HG02642 (cell line): ENCODE measurements around the gene ABCD1.
"Not testable (repeated sequence)": the region's sequence is repeated elsewhere in the genome, so short reads cannot be mapped to it uniquely, and the experiment has no call there.

Experiments
- ATAC-seq: cut with Tn5 transposase; IDR thresholded peaks from one replicate; pipeline ENCODE4 v1.9.1; 2021; ENCODE audit warnings: mild to moderate bottlenecking; ENCODE audit not compliant: unreplicated experiment, poor library complexity

ABCD1 gene

DNA sequence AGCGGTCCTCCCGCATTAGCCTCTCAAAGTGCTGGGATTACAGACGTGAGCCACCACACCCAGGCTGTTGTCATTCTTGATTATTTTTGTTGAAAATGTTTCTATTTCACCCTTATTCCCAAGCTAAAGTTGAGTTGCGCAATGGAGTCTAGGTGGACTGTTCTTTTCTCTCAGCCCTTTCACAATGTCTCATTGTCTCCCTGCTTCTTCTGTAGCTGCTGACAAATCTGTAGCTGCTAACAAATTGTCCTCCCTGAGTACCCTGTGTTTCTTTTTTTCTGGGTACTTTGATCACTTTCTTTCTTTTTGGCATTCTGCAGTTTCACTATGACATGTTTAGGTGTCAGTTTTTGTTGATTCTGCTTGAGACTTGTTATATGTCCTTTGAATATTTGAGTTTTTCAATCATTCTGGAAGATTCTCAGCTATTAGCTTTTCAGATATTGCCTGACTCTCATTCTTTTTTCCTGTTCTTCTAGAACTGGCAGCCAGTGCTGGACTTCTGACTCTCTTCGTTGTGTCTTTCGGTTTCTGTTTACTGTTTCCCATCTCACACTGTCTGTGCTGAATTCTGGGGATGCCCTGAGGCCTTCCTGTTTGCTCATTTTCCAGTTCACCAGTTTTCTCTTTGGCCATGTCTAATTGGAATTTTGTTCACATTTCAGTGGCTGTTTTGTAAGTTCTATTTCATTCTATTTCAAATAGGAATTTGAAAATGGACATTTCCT, 6.6 kb downstream of the ABCD1 start:
- no peak for ATAC-seq

DNA sequence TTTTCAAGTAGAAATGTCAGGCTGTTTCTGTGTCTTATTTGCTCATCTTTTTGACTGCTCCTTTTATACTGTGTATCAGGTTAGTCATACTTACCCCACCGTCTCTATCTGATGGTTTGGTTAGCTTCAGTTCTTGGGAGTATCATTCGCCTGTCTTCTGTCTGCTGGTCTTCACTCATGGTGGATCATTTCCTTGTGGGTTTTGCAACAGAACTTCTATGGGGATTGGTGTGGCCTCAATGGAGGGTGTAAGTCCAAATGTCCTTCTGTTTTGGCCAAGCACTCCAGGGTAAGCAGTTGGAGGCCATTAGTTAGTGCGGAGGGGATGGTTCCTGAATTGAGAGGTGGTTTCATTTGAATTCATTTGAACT, 7.2 kb downstream of the ABCD1 start:
- no peak for ATAC-seq

DNA sequence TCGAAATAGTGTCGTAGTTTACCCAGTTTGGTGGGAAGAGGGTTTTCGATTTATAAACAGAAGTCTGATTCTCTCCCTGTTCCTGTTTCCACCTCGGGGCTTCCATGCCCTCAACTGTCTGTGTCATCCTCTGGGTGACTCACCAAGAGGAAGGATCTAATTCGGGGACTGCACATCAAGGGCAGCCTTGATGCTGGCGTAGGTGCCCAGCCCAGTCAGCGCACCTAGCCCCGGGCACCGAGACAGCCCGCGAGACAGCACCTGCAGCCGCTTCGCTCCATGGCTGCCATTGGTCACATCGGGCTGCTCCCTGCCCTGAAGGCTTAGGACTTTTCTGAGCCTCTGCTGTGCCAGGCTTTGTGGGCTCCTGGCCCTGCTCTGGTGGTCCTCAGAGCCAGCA, 7.7 kb downstream of the ABCD1 start:
- no peak for ATAC-seq

DNA sequence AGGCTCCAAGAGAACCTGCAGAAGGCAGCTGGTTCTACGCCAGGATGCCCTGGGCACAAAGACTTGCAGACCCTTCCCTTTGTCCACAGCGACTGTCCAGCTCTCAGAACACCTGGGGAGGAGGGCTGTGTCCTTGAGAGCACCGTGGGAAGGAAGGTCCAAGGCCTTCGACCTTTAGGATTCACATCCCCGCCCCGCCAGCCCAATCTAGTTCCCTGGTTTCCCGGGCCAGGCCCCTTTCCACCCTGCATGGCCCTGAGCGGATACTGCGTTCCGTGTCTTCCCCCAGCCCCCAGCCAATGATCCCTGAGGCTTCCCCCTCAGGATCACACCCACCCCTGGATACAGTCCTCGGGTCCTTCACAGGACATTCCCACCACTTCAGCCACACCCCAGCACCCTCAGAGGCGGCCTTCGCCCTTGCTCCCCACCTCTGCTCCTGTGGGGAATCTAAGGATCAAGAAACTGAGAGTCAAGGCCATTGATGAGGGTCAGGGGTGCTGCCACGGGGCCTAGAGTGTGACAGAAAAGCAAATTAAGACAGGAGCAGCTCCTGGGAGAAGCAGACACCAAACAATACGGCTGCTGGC, 9.1 kb downstream of the ABCD1 start:
- no peak for ATAC-seq

DNA sequence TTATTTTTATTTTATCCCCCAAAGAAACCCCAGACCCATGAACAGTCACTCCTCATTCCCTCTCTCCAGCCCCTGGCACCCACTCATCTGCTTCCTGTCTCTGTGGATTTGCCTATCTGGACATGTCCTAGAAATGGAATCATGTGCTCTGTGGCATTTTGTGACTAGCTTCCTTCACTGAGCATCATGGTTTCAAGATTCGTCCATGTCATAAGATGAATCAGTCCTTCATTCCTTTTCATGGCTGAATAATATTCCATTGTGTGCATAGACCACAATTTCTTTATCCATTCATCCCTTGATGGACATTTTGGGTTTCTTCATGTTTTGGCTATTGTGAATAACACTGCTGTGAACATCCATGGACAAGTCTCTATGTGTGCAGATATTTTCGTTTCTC, 10.2 kb downstream of the ABCD1 start:
- no peak for ATAC-seq

DNA sequence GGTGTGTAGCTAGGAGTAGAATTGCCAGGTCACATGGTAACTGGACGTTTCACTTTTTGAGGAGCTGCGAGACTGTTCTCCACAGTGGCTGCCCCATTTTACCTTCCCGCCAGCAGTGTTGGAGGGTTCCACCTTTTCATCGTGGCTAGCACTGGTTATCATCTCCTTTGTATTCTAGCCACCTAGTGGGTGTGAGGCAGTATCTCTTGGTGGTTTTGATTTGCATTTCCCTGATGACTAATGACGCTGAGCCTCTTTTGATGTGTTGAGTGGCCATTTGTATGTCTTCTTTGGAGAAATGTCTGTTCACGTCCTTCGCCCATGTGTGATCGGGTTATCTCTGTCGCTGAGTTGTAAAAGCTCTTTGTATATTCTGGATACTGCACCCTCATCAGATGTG, 10.6 kb downstream of the ABCD1 start:
- no peak for ATAC-seq

DNA sequence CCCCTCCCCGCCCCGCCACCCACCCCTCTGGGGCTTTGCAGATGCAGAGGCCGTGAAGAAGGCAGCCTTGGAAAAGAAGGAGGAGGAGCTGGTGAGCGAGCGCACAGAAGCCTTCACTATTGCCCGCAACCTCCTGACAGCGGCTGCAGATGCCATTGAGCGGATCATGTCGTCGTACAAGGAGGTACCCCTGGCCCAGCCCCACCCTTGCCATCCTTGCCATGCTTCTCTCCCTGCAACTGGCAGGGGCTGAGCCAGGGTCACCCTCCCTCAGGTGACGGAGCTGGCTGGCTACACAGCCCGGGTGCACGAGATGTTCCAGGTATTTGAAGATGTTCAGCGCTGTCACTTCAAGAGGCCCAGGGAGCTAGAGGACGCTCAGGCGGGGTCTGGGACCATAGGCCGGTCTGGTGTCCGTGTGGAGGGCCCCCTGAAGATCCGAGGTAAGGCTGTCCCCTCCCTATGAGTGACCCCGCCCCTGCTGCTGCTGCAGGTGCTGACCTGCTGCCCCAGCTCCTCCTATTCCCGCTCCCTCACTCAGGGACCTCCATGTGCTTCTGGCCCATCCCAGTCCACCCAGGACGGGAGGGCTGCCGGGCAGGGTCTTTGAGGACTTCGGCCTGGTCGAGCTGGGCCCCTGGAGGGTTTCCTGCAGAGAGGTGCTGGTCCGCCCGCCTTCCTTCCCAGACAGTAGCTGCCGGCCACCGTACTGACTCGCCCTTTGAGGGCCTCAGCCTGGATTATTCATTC, 11.6 kb downstream of the ABCD1 start:
- ATAC-seq = no peak

DNA sequence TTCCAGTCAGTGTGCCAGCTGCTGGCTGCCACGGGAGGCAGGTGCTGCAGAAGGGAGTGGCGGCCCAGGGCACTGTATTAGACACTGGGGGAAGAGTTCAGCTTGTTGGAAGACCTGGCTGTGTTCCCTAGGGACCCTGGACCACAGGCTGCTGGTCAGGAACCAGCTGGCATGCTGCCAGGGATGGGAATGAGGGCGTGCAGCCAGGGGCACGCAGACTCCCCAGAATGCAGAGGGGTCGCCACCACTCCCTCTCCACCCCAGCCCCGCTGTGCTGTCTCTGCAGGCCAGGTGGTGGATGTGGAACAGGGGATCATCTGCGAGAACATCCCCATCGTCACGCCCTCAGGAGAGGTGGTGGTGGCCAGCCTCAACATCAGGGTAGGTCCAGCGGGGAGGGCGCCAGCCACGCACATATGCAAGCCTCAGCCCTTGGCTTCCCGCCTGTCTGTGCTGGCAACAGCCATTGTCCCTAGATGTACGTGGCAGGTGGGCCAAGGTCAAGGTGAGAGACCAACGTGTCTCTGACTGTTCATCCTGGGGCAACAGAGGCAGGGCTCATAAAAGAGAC, 12.3 kb downstream of the ABCD1 start:
- ATAC-seq = no peak

DNA sequence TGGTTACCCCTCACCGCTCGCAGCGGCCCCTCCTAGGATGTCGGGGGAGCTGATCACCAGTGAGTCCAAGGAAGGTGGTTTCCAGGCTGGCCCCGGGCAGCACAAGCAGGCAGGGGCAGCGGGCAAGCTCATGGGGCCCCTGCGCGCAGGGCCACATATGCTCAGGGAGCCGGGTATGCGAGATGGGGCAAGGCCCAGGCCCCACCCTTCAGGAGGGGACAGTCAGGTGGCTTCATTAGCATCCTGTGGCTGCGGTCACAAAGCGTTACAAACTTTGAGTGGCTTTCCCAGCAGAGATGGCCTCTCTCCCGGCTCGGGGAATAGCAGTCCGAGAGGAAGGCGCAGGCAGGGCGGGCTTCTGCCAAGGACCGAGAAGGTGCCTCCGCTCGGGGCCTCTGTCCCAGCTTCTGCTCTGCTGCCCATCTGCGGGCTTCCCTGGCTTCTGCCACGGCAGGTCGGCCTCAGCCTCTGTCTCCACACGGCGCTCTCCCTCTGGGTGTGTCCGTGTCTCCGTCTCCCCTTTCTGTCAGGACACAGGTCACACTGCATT, 13.5 kb downstream of the ABCD1 start:
- no peak for ATAC-seq

DNA sequence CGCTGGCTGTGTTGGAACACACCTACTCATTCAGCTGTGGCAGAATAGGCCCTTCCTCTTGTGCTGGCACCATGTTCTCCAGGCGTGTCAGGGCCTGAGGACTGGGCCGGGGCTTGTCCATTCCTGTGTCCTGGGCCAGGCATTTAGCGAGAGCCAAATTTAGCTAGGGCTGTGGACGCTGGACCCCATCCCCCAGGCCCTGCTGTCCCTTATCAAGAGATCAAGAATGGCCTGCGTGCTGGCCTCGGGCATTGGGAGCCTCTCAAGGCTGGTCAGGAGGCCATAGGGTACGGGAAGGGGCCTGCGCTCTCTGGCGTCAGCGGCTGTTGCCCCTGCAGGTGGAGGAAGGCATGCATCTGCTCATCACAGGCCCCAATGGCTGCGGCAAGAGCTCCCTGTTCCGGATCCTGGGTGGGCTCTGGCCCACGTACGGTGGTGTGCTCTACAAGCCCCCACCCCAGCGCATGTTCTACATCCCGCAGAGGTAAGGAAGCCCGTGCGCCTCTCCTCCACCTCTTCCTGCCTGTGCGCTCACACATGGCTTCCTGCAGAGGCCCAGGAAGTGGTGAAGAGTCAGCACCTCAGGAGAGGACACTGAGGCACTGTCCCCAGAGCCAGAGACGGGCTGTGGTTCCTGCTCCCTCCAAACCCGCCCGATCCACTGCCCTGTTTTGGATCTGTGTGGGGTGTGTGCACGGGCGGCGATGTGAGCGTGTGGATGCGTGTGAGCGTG, 15.3 kb downstream of the ABCD1 start:
- ATAC-seq = no peak

DNA sequence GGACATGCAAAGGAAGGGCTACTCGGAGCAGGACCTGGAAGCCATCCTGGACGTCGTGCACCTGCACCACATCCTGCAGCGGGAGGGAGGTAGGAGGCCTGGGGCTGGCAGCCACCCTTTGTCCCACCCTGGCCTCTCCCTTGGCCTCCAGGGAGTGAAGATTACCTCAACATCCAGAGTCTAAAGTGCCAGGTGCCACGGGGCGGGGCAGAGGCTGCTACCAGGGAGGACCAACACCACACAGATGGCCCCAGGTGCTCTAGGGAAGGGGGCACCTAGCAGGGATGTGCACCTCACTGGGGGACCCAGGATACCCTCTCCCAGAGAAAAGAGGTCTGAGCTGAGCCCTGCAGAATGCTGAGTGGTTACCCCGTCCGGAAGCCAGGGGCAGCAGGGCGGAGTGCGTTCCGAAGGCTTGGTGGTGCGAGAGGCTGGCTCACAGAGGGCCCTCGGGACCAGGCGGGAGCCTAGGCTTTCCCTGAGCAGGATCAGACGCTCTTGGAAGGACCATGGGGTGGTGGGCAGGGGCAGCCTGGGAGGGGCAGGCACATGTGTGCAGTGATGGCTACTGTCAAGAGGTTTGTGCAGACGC, 16.1 kb downstream of the ABCD1 start:
- no peak for ATAC-seq

DNA sequence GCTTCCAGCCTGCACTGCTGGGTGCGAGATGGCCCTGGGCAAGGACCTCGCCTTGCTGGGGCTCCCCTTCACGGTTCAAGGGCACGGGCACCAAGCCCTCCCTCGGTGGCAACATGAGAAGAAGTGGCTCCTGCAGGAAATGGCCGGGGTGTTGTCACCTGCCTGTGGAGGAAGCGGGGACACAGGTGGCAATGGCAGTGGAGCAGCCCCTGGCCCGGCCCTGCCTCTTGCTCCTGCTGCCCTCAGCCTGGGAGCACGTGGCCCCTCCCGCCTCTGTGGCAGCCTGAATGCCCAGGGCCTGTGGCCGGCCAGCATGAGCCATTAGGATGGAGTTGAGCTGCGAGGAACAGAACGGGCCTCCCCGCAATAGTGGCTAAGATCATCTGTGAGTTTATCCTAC, 16.8 kb downstream of the ABCD1 start:
- ATAC-seq = no peak

DNA sequence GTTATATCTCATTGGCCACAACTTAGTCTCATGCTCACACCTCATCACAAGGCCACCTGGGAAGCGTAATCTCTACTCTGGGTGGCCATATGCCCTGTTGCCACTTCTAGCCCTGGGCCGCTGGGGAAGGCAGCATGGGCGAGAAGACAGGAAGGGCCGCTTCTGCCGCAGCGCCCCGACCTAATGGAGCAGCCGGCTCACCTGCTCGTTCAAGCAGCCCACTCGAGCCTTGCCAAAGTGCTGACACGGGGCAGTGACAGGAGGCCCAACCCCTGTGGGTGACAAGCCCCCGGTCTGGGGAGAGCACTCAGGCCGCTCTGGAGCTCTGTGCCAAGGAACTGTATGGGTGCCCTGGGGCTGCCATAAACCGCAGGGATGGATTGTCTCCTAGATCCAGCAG, 17.5 kb downstream of the ABCD1 start:
- not testable (repeated sequence) for ATAC-seq

DNA sequence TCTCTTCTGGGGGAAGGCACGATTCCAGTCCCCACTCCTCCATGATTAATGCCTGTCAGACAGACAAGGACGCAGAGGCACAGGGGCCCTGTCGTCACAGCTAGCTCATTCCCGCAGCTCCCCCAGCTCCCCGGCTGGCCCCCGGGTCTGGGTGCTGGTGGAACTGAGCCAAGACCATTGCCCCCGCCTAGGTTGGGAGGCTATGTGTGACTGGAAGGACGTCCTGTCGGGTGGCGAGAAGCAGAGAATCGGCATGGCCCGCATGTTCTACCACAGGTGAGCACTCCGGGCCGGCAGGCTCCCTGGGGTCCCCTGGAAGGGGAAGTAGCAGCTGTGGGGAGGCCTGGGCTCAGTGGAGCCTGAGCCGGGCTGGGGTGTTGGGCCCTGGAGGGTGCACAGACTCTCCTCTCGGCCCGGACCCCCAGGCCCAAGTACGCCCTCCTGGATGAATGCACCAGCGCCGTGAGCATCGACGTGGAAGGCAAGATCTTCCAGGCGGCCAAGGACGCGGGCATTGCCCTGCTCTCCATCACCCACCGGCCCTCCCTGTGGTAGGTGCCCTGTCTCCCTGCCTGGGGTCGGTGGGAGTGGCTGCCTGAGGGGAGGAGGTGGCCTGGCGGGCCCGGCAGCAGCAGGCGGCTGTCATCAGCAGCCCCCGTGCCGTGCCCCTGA, 18.3 kb downstream of the ABCD1 start:
- ATAC-seq = not testable (repeated sequence)

DNA sequence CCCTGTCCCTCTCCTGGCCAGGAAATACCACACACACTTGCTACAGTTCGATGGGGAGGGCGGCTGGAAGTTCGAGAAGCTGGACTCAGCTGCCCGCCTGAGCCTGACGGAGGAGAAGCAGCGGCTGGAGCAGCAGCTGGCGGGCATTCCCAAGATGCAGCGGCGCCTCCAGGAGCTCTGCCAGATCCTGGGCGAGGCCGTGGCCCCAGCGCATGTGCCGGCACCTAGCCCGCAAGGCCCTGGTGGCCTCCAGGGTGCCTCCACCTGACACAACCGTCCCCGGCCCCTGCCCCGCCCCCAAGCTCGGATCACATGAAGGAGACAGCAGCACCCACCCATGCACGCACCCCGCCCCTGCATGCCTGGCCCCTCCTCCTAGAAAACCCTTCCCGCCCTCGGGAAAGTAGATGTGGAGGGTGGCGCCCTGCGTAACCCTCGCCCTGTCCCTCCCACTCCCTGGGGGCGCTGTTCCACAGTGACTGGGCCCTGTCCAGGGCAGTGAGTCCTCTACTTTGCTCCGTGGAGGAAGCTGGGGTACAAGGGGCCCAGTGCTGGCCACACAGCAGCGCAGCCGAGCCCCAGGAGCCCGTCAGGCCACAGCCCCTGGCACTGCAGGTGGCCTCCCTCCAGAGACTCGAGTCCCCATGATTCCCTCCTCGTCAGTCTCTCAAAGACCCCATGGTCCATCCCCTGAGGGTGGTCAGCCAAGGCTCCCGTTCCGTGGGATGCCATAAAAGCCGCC, 19.0 kb downstream of the ABCD1 start:
- not testable (repeated sequence) for ATAC-seq

DNA sequence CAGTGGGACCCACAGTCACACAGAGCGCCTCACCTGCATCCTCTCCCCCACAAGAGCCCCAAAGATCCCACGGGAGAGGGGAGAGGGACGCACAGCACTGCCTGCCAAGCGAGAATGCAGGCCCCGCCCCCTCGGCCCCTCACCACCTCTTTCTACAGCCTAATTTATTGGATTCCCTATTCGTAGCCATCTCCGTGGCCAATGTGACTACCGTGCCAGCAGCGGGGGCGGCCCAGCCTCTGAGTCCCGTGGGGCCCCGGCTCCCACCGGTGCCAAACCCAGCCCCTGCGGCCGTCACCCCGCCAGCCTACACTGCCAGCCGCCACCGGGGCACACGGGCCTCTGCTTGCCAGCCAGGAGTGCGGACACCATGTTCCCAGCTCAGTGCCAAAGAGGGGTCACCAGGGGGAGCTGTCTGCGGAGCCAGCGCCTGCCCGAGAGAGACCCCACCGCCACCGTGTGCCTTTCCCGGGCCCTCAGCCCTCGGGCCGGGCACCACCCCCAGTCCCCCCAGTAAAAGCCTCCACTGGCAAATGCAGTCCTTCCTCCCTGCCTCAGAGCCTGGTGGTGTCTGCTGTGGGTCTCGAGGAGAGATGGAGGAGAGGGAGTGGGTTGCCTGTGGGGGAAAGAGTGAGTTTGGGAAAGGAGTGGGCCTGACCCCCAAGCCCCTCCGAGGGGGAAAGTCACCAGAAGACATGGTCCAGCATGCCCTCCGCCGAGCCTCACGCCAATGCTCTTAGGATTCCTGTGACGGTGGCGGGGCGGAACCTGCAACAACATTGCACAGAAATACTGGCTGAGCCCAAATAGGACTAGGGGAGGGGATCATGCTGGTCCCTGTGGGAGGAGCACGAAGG, 19.8 kb downstream of the ABCD1 start:
- no peak for ATAC-seq

DNA sequence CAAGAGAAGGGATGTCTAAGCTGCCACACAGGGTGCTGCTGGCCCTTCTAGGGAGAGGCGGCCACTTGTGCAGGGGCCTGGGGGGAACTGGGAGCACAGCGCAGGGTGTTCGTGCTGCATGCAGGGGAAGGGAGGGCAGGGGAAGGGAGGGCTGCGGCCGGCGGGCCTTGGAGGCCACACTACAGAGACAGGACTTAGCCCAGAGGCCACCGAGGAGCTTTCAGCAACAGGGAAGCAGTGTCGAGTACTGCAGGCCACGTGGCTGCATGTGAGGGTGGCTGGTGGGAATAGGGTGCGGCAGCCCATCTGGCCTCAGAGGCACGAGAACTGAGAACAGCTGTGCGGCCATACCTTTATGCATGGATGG, 20.4 kb downstream of the ABCD1 start:
- ATAC-seq = not testable (repeated sequence)

DNA sequence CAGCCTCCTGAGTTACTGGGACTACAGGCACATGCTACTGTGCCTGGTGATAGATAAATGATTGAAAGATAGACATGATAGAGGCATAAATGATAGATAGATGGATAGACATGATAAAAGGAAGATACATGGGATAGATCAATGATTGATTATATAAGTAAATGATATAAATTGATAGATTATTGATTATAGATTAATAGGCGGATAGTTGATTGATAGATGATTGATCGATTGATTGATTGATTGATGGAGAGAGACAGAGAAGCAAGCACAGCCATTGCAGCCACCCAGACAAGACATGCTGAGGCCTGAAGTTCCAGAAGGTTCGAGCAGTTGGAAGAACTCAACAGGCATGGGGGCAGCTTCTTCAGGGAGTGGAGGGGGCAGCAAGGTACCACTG, 21.7 kb downstream of the ABCD1 start:
- no peak for ATAC-seq
